ENCODE measurements around the gene KNSTRN. TPM values are rescaled to one million over a fixed set of nuclear protein-coding genes. Genes with fewer than 3 reads are reported as not detected.

KNSTRN gene
- total and polyA plus RNA-seq, 2 experiments from 2014 or later = 67.9 to 80.4 TPM

DNA sequence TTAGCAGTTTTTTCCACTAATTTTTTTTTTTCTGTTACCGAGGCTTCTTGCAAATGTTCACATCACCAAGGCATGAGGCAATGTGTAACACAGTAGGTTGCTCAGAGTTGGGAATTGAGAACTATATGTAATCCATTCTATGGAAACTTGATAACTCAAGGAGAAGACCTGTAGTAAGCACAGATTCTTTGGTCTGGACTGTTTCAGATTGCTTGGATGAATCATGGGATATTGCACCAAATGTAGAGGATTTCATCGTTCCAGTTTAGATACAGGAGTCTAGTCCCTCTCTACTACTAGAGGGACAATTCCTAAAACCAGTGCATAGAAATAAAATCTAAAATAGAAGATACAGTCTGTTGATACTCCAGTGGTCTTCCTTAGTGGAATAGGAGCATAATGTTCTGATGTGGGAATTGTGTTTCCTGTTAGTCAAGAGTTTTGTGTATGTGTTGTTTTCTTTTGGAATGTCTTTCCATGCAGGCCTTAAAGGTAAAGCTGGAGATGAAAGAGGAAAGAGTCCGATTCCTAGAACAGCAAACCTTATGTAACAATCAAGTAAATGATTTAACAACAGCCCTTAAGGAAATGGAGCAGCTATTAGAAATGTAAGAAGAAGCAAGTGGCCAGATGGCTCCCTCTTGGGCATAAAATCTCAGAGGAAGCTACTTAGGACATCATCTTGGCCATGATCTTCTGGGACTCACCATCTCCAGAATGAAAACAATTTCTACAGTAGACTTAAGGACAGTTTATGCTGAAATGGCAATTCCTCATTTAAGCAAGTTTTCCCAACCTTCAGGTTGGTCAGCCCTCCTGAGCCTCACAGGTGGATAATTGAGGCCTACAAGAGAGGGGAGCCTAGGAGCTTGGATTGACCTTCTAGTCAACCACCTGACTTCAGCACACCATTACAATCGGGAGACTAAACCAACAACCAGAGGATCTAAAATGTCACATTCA is 10.7 kb downstream of the KNSTRN start (continued):
- TF ChIP-seq ZNF462 (CRISPR knock-in tag; IDR thresholded peaks at IDR 0.05) (no peak), ETS1 (IDR thresholded peaks at IDR 0.05) (no peak), POLR2AphosphoS5 (IDR thresholded peaks at IDR 0.05; ENCODE audit: low read depth) (no peak), CREB1 (CRISPR knock-in tag; IDR thresholded peaks at IDR 0.05; ENCODE audit: low read depth) (no peak)
- TF ChIP-seq, protein P1, sequence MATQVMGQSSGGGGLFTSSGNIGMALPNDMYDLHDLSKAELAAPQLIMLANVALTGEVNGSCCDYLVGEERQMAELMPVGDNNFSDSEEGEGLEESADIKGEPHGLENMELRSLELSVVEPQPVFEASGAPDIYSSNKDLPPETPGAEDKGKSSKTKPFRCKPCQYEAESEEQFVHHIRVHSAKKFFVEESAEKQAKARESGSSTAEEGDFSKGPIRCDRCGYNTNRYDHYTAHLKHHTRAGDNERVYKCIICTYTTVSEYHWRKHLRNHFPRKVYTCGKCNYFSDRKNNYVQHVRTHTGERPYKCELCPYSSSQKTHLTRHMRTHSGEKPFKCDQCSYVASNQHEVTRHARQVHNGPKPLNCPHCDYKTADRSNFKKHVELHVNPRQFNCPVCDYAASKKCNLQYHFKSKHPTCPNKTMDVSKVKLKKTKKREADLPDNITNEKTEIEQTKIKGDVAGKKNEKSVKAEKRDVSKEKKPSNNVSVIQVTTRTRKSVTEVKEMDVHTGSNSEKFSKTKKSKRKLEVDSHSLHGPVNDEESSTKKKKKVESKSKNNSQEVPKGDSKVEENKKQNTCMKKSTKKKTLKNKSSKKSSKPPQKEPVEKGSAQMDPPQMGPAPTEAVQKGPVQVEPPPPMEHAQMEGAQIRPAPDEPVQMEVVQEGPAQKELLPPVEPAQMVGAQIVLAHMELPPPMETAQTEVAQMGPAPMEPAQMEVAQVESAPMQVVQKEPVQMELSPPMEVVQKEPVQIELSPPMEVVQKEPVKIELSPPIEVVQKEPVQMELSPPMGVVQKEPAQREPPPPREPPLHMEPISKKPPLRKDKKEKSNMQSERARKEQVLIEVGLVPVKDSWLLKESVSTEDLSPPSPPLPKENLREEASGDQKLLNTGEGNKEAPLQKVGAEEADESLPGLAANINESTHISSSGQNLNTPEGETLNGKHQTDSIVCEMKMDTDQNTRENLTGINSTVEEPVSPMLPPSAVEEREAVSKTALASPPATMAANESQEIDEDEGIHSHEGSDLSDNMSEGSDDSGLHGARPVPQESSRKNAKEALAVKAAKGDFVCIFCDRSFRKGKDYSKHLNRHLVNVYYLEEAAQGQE (IDR thresholded peaks at IDR 0.05; ENCODE audit: unreplicated experiment) = no peak

Data from GM23338 (cell line).